NCI-H82 treated with DMSO at 0.1 percent for 48 hours (cell line): ENCODE measurements around the gene DUSP22.
"Not testable (repeated sequence)": the region's sequence is repeated elsewhere in the genome, so short reads cannot be mapped to it uniquely, and the experiment has no call there.

Experiments
- DNase-seq: peaks from one replicate; lab custom pipeline; 2025; ENCODE audit not compliant: unreplicated experiment; lab: John Stamatoyannopoulos, UW

DUSP22 gene

DNA sequence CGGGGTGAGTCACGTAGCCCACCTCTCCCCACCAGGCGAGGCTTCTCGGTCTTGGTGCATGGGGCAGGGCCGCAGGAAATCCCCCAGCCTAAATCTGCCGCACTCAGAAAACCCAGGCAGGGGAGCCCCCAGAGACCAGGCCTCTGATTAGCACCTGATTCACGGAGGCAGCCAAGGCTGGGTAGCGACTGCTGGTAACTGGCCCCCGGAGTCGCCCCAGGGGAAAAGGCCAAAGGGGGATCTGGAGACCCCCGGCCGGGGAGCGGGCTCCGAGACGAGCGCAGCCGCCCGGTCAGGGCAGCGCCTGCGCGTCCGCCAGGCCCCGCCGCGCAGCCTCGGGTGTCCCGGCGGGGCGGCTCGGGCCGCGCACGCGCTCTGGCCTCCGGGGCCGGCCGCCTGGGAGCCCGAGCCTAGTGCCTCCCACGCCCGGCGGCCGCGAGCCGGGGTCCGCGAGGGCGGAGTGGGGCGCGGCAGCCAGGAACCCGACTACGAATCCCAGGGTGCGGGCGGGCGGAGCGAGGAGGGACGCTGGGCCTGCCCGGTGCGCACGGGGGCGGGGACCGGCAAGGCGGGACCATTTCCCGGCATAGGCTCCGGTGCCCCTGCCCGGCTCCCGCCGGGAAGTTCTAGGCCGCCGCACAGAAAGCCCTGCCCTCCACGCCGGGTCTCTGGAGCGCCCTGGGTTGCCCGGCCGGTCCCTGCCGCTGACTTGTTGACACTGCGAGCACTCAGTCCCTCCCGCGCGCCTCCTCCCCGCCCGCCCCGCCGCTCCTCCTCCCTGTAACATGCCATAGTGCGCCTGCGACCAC, at the start of gene DUSP22:
Gene DUSP22, plus strand, starts transcription at position 791 of the 809 bp plus-strand sequence. CDS start 53 bp downstream, outside the sequence.
- no peak for DNase-seq

GRCh38 chr6:246352-246751, 45.9 kb upstream of the DUSP22 start:
- DNase-seq: no peak

DNA sequence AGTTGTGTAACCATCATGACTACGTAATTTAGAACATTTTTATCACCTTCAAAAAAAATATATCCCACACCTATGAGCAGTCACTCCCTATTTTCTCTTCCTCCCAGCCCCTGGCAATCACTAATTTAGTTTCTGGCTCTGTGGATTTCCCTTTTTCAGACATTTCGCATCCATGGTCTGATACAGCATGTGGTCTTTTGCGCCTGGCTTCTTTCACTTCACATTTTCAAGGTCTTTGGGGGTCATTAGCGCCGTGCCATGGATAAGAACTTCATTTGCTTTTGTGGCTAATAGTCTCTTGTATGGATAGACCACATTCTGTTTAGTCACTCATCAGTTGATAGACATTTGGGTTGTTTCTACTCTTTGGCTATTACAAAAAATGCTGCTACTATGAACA, 44.9 kb upstream of the DUSP22 start:
- no peak for DNase-seq

DNA sequence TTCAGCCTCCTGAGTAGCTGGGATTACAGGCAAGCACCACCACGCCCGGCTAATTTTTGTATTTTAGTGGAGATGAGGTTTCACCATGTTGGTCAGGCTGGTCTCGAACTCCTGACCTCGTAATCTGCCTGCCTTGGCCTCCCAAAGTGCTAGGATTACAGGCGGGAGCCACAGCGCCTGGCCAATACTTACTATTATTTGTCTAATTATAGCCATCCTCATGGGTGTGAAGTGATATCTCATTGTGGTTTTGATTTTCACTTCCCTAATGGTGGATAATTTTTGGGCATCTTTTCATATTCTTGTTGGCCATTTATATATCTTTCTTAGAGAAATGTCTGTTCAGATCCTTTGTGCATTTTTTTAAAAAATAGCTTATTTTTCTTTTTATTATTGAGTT, 44.2 kb upstream of the DUSP22 start:
- not testable (repeated sequence) for DNase-seq

DNA sequence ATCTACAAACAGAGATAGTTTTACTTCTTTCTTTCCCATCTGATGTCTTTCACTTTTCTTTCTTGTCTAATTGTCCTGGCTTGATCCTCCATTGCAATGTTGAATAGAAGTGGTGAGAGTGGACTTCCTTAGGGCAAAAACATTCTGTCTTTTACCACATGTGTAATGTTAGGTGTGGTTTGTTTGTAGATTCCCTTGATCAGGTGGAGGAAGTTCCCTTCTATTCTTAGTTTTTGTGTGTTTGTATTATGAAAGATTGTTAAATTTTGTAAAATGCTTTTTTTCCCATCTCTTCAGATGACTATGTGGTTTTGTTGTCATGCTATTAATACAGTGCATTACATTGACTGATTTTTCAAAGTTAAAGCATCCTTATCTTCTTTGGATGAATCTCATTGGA, 41.6 kb upstream of the DUSP22 start:
- DNase-seq: no peak

DNA sequence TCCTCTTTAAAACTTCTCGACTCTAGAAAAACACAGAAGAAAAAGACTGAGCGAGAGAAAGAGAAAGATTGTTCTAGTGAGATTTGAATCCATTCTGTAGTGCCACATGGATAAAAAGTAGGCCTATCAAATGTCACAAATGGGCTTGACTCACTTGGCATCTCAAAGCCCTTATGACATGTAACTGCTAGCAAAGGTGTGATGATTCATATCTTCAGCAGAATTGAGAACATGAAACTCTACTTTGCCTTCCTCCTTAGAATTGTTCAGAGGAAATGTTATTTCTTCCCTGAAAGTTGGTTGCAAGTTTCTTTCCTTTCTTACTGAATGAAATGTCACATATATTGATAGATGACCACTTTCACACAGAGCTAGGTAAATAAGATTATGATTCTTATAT, 40.4 kb upstream of the DUSP22 start:
- no peak for DNase-seq

- no peak for DNase-seq
Observed at GRCh38 chr6:252775-253535, 39.3 kb upstream of the DUSP22 start.

GRCh38 chr6:254016-254415, 38.3 kb upstream of the DUSP22 start:
- DNase-seq: no peak

GRCh38 chr6:255041-255750, 37.1 kb upstream of the DUSP22 start:
- no peak for DNase-seq

- DNase-seq: no peak
Observed at GRCh38 chr6:255751-256083, 36.6 kb upstream of the DUSP22 start.

DNA sequence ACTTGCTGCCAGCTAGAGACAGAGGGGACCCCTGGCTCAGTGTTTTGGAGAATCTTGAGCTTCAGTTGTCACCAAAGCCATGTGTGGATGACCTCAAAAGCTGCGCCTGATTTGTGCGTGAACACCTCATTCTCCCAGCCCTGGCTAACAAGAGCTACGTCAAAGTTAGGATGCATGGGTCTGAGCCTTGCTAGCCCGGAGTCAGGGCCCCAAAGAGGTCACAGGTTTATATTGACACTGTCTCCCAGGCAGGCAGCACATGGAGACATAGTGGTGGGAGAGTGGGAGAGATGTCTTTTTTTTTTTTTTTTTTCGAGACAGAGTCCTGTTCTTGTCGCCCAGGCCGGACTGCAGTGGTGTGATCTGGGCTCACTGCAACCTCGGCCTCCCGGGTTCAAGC, 36.1 kb upstream of the DUSP22 start:
- DNase-seq: no peak

DNA sequence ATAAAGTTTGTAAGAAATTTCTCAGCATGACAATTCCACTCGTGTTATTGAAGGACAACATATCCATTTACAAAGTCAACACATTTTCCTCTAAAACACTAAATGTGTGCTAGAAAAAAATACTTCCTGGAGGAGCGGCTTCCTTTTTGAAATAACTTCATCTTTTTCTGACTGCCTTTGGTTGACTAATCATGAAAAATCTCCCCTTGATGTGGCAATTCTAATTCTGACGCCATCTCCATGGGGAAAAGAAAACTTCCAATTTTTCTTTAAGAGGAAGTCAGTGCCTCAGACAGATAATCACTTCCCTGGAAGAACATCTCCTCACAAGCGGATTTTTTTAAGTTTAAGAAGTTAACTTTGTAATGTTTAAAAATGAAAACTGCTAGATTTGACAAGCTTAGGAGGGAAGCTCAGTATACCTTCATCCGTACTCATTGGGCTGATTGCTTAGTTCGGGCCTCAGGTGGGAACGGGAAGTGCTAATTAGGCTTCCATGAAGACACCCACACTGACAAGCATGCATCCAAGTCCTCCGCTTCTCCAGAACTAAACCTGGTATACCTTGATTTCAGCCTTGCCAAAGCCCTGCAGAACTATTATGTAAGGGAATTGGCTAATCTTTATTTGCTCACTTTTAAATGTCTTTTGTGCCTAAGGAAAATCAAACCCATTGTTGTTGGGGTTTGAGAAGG, 35.1 kb upstream of the DUSP22 start:
- no peak for DNase-seq

GRCh38 chr6:257774-258173, 34.5 kb upstream of the DUSP22 start:
- DNase-seq: no peak

GRCh38 chr6:259316-259715, 33.0 kb upstream of the DUSP22 start:
- DNase-seq: no peak

- no peak for DNase-seq
Observed at GRCh38 chr6:259901-260508, 32.3 kb upstream of the DUSP22 start.

DNA sequence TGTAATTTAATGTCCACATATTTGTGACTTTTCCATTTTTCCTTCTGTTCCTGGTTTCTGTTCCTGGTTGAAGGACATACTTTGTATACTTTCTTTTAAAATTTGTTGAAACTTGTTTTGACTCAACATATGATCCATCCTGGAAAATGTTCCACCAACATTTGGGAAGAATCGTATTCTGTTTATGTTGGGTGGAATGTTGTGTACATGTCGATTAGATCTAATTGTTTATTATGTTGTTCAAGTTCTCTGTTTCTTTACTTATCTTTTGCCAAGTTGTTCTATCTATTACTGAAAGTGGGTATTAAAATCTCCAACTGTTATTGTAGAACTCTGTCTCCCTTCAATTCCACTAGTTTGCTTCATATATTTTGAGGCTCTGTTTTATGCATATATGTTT, 27.7 kb upstream of the DUSP22 start:
- no peak for DNase-seq

GRCh38 chr6:268394-268935, 23.8 kb upstream of the DUSP22 start:
- no peak for DNase-seq

DNA sequence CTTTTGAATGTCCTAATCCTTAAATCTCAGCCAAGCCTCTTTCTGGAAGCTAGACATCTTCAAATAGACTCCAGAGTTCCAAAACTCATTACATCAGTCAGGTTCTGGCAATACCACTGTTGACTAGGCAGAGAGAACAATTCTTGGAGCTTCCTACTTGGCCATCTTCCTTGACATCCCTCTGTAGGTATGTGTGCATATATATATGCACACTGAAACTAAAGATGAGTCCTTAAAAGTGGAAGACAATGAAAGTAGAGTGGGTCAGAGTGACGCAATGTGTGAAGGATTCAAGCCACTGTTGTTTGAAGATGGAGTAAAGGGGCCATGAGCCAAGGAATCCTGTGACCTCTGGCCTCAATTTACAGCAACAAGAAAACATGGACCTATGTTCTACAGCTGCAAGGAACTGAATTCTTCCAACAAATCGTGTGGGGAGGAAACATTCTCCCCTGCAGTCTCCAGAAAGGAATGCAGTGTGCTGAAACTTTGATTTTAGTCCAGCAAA, 18.7 kb upstream of the DUSP22 start:
- DNase-seq: no peak

- no peak for DNase-seq
Observed at GRCh38 chr6:277746-278145, 14.5 kb upstream of the DUSP22 start.

GRCh38 chr6:278494-278893, 13.8 kb upstream of the DUSP22 start:
- DNase-seq: no peak
